Right atrium auricular region (tissue), 2 donors: ENCODE data around the gene C11orf91. TPM values are rescaled to one million over a fixed set of nuclear protein-coding genes. Genes with fewer than 3 reads are reported as not detected.

Experiments used
- DNase-seq: peaks from one replicate; pipeline ENCODE4 v3.0.0-alpha.2; 2019; ENCODE audit warnings: low spot score
- H3K27ac ChIP-seq, 2 donors: fragments of 200-600 bp; sonication (generic); 1 replicate in 1 of 2; 2 replicates in 1 of 2; pipeline ENCODE4 v1.5.1; 2016 to 2019
- H3K27me3 ChIP-seq, 2 donors: fragments of 200-600 bp; sonication (generic); one replicate each; pipeline versions ENCODE4 v1.5.1 to v1.6.0; 2017 to 2019
- H3K36me3 ChIP-seq: fragments of 200-600 bp; sonication (generic); one replicate; pipeline ENCODE4 v1.5.1; 2016
- H3K4me1 ChIP-seq, 2 donors: fragments of 200-600 bp; sonication (generic); one replicate each; pipeline versions ENCODE4 v1.5.1 to v1.6.0; 2017 to 2019
- H3K4me3 ChIP-seq, 2 donors: fragments of 200-600 bp; sonication (generic); 1 replicate in 1 of 2; 2 replicates in 1 of 2; pipeline ENCODE4 v1.5.1; 2017 to 2019; ENCODE audit warnings: mild to moderate bottlenecking in 1 of 2, moderate library complexity in 1 of 2
- H3K9me3 ChIP-seq, 2 donors: fragments of 200-600 bp; sonication (generic); one replicate each; pipeline ENCODE4 v1.5.1; 2019
- total RNA-seq, 2 donors: library from RNA; depleted of rRNA; stranded (reverse); fragments of >200 nt; gene quantifications; one replicate each; pipeline ENCODE4 v1.1.0, GENCODE V29; 2016
- TF ChIP-seq, protein P1 (sequence below), 2 donors: fragments of 200-600 bp; sonication (generic); IDR thresholded peaks; one replicate each; pipeline ENCODE4 v1.5.1; 2019; ENCODE audit warnings: antibody characterized with exemption in 2 of 2

The C11orf91 gene
- total RNA-seq, 2 donors from 2014 or later, result not detected

DNA sequence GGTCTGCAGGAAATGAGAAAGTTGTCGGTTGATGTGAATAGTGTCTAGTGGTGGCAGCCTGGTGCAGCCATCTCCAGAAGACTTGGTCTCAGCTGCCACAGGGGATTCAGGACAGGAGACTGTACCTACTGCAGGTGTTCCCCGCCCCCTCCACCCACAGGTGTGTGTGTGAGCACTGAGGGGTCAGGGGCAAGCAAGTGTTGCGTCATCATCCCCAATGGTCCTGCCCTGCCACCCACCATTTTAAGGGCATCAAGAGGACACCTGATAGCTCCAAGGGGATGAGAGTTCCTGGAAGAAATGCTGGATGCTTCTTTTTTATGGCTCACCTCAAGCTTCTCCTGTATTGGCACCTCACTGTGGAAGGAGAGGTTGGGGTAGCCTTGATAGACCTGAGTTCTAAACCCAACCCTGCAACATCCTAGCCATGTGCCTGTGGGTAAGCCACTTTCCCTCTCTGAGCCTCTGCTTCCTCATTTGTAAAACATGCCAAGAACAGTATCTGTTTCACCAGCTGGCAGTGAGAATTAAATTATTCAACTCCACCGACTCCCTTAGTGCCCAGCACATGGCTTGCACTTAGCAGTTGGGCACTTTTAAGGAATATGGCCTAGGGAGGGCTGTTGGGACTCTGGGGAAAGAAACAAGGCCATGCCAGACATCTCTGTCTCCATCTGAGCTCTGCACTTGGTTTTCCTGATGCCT is 6.1 kb downstream of the C11orf91 start:
- TF ChIP-seq, protein P1, sequence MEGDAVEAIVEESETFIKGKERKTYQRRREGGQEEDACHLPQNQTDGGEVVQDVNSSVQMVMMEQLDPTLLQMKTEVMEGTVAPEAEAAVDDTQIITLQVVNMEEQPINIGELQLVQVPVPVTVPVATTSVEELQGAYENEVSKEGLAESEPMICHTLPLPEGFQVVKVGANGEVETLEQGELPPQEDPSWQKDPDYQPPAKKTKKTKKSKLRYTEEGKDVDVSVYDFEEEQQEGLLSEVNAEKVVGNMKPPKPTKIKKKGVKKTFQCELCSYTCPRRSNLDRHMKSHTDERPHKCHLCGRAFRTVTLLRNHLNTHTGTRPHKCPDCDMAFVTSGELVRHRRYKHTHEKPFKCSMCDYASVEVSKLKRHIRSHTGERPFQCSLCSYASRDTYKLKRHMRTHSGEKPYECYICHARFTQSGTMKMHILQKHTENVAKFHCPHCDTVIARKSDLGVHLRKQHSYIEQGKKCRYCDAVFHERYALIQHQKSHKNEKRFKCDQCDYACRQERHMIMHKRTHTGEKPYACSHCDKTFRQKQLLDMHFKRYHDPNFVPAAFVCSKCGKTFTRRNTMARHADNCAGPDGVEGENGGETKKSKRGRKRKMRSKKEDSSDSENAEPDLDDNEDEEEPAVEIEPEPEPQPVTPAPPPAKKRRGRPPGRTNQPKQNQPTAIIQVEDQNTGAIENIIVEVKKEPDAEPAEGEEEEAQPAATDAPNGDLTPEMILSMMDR (IDR thresholded peaks at IDR 0.05), result no peak
- Histone ChIP-seq H3K9me3 (no peaks in the 10 kb centered on the region), H3K27ac (peak overlapping the region; percentile 35 to 46), H3K36me3 (no peaks in the 10 kb centered on the region), H3K27me3 (no peaks in the 10 kb centered on the region), H3K4me3 (no peak overlapping the region), H3K4me1 (peaks cover 0 to 41% of the 10 kb centered on the region in 2 donors)
- no peak for DNase-seq

DNA sequence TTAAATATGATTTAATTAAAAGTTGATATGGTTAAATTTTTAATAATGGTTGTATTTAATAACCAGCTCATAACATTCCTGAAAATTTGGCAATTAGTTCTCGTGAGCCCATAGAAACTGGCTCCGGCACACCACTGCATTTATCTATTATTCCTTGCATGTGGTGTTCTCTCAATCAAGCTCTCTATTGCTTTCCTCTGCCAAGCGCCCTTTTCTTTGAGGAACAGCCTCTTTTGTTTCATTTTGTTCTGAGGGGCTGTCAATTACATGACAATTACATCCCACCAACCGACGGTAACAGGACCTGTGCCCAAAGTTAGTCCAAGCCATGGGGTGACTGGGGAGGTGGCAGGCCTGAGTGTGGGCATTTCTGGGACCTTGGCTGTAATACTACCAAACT is 8.1 kb downstream of the C11orf91 start:
- Histone ChIP-seq H3K27ac (peak overlapping the region; percentile 75 to 84), H3K9me3 (peaks cover 0 to 1% of the 10 kb centered on the region in 2 donors), H3K36me3 (no peaks in the 10 kb centered on the region), H3K4me3 (no peak overlapping the region), H3K4me1 (peaks cover 0 to 37% of the 10 kb centered on the region in 2 donors), H3K27me3 (no peaks in the 10 kb centered on the region)
- no peak for DNase-seq
- TF ChIP-seq, protein P1 (IDR thresholded peaks at IDR 0.05), result no peak

DNA sequence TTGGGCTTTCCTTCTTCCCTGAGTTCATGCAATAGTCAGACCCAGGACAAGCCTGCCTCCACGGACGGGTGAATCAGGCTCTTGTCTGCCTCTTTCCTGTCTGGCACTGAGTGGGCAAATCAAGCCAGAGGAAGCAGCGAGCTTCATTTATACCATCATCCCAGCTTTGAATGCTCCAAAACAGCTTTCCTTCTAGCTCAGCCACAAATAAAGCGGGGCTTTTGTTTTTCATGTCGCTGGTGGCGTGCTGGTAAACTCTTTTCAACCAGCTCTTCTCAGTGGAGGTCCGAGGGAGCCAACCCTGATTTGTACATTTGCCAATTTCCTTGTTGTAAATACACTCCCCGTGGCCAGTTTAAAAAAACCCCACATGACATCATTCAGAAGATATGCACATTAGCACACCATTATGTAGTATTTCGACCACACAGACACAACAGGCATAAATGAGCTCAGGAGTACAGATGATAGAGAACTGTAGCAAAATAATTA is 8.6 kb downstream of the C11orf91 start:
- Histone ChIP-seq H3K36me3 (no peaks in the 10 kb centered on the region), H3K27ac (peak overlapping the region; percentile 75 to 84), H3K9me3 (peaks cover 0 to 6% of the 10 kb centered on the region in 2 donors), H3K4me3 (peak overlapping the region in 1 of 2 donors; percentile 16), H3K27me3 (no peaks in the 10 kb centered on the region), H3K4me1 (peaks cover 0 to 37% of the 10 kb centered on the region in 2 donors)
- peak; percentile 94 for DNase-seq
- TF ChIP-seq, protein P1 (IDR thresholded peaks at IDR 0.05), result no peak

DNA sequence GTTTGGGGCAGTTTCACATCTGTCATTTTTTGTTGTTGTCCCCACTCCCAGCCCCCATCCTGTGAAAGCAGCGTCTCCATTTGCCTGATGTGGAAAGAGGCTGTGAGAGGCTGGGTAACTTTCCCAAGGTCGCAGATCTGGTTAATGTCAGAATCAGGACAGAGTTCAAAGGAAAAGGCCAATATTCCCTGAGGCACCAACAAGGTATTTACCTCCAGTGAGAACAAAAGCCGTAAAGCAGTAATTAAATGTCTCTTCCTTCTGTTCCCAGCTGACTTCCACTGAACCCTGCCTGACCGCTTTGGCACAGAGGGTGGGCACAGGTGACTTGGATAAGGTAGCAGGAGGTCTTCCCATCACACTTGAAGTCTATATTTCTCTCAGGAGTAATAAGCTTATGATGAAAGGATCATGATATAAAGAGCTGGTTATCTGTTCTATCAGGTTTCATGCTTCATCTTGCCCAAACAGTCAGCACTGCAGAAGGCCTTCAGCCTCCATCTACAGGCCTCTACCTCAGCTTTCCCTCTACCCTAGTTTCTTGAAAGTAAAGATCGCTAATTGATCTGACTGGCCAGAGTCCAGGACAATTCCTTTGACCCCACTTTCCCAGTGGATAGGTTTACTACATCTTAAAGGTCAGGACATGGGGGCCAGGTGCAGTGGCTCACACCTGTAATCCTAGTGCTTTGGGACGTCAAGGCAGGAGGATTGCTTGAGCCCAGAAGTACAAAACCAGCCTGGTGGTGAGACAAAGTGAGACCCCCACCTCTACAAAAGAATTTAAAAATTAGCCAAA is 9.4 kb downstream of the C11orf91 start:
- Histone ChIP-seq H3K36me3 (no peaks in the 10 kb centered on the region), H3K9me3 (peaks cover 0 to 6% of the 10 kb centered on the region in 2 donors), H3K4me3 (no peak overlapping the region), H3K27me3 (no peaks in the 10 kb centered on the region), H3K4me1 (peaks cover 0 to 37% of the 10 kb centered on the region in 2 donors), H3K27ac (peak overlapping the region; percentile 75 to 84)
- no peak for DNase-seq
- TF ChIP-seq, protein P1 (IDR thresholded peaks at IDR 0.05), result no peak

DNA sequence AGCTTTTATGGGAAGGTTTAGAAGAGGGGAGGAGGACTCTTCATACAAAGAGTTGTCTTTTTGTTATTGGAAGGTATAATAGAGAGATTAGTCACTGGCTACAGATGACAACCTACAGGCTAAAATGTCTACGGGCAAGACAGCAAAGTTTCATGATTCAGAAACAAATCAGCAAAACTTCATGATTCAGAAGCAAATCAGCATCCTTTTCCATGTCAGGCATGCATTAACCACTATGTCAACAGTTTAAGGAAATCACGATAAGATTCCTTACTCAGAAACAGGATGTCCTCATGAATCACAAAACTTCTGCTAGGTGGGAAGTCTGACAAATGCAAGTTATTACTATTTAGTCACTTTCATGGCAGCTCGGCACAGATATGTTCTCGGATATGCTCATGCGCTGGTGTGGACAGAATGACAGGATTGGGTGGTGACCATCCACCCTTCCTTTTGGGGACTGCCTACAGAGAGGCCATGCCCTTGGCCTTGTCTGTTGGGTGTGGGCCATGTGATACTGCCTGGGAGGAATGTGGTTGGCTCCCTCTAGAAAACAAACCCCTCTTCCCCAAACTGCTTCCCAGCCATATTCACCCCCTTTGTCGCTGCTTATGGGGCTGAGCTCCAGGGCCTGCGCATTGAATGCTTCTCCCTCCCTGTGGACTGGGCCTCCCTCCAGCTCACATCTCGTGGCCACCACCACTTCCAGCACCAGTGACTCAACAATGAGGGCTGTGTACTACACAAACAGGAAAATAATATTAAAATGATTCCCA is 10.1 kb downstream of the C11orf91 start:
- peaks cover 0 to 6% of the 10 kb centered on the region in 2 donors for H3K9me3 ChIP-seq
- H3K36me3 ChIP-seq, result no peaks in the 10 kb centered on the region
- H3K27ac ChIP-seq, result peak overlapping the region; percentile 75 to 84
- peaks cover 0 to 37% of the 10 kb centered on the region in 2 donors for H3K4me1 ChIP-seq
- no peak overlapping the region for H3K4me3 ChIP-seq
- H3K27me3 ChIP-seq, result no peaks in the 10 kb centered on the region
- DNase-seq, result peak; percentile 95
- TF ChIP-seq, protein P1 (IDR thresholded peaks at IDR 0.05), result no peak
